Activated naive CD4-positive, alpha-beta T cell treated with anti-CD3 and anti-CD28 coated beads for 36 hours (primary cell): ENCODE measurements around the gene ARHGAP24. TPM values are rescaled to one million over a fixed set of nuclear protein-coding genes. Genes with fewer than 3 reads are reported as not detected.

Experiments
- CTCF ChIA-PET: fragments of 350-600 bp; sonication (Branson Sonifier 250); formaldehyde crosslinking; loops from one replicate; lab custom pipeline; 2021; ENCODE audit warnings: antibody characterized with exemption; lab: Charles Lee
- DNase-seq: peaks from one replicate; pipeline ENCODE4 v3.0.0-alpha.2; 2020
- H3K27ac Mint-ChIP-seq: one replicate; pipeline ENCODE4 v1.8.0; 2021; ENCODE audit warnings: mild to moderate bottlenecking, mixed read lengths
- H3K27me3 Mint-ChIP-seq: one replicate; pipeline ENCODE4 v1.8.0; 2021; ENCODE audit warnings: low read depth, mixed read lengths
- H3K36me3 Mint-ChIP-seq: one replicate; pipeline ENCODE4 v1.8.0; 2021; ENCODE audit warnings: low read depth, mixed read lengths
- H3K4me1 Mint-ChIP-seq: one replicate; pipeline ENCODE4 v1.8.0; 2021; ENCODE audit warnings: low read depth, mixed read lengths
- H3K4me3 Mint-ChIP-seq: one replicate; pipeline ENCODE4 v1.8.0; 2021; ENCODE audit warnings: mild to moderate bottlenecking, moderate library complexity, mixed read lengths
- H3K9me3 Mint-ChIP-seq: one replicate; pipeline ENCODE4 v1.8.0; 2021; ENCODE audit warnings: mixed read lengths
- intact Hi-C: fragments of 100-400 bp; cut with micrococcal nuclease; formaldehyde crosslinking; loops from one replicate; pipeline ENCODE4 v1.15.1; 2023
- total RNA-seq, 2 experiments: library from RNA; stranded (reverse); gene quantifications; one replicate each; pipeline ENCODE4 v1.2.3, GENCODE V29; 2021

The ARHGAP24 gene
- total RNA-seq, 2 experiments from 2014 or later, result not detected

DNA sequence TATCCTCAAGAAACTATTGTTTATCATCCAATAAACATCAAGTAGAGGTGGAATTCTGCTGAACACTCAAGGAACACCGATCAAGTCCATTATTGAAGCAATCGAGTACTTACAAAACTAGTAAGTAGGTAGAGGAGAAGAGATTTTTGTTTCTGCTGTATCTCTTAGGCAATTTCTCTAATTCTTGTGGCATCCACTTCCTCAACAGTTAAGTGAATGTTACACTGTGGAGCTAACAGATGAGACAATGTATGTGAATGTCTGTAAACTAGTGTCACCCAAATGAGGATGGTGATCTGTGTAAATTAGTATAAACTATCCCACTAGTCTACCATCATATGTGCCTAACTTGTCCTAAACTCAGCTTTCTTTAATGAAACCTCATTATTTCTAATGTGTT is 261.6 kb downstream of the ARHGAP24 start:
- CTCF ChIA-PET, result no interaction called here
- Mint-ChIP-seq H3K36me3 (no peaks in the 10 kb centered on the region), H3K4me3 (no peak overlapping the region), H3K27me3 (no peaks in the 10 kb centered on the region), H3K9me3 (no peaks in the 10 kb centered on the region), H3K4me1 (no peaks in the 10 kb centered on the region), H3K27ac (no peak overlapping the region)
- intact Hi-C loops, result no loop called here
- DNase-seq, result no peak

DNA sequence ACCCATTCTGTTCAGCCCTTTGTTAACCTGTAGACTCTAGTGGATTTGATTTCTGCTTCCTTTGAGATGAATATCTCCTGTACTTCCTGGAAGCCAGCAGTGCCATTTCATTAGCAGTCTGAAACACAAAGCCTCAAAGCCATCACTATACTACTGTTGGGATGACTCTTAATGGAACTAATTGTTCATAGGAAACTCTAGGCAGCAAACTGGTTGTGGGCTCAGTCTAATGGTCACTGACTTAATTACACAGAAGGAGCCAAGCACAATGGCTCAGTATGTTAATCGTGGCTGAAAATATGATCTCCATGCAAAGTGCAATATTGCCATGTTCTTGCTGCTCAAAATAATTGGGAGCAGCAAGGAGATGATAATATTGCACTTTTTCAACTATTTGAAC is 262.3 kb downstream of the ARHGAP24 start:
- no peak for DNase-seq
- H3K4me3 Mint-ChIP-seq, result no peak overlapping the region
- CTCF ChIA-PET, result no interaction called here
- H3K9me3 Mint-ChIP-seq, result no peaks in the 10 kb centered on the region
- H3K36me3 Mint-ChIP-seq, result no peaks in the 10 kb centered on the region
- no peak overlapping the region for H3K27ac Mint-ChIP-seq
- no peaks in the 10 kb centered on the region for H3K27me3 Mint-ChIP-seq
- intact Hi-C loops, result no loop called here
- no peaks in the 10 kb centered on the region for H3K4me1 Mint-ChIP-seq

DNA sequence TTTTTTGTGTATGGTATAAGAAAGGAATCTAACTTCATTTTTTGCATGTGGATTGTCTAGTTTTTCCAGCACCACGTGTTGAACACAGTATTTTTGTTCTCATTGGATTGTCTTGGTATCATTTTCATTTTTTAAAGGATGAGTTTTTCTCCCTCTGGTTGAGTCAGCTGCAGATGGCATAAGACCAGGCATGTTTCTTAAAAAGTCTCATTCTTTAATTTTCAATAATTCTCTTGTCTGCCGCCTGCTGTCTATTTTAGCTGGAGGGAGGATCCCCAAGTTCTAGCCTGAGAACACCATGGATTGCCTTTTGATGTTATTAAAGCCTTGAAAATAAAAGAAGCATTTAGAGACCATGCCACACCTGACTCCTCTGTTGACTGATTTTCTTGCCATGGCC is 263.8 kb downstream of the ARHGAP24 start:
- Mint-ChIP-seq H3K9me3 (no peaks in the 10 kb centered on the region), H3K4me3 (no peak overlapping the region), H3K36me3 (no peaks in the 10 kb centered on the region), H3K27me3 (no peaks in the 10 kb centered on the region), H3K4me1 (no peaks in the 10 kb centered on the region), H3K27ac (no peak overlapping the region)
- intact Hi-C loops, result no loop called here
- DNase-seq, result no peak
- CTCF ChIA-PET, result no interaction called here

DNA sequence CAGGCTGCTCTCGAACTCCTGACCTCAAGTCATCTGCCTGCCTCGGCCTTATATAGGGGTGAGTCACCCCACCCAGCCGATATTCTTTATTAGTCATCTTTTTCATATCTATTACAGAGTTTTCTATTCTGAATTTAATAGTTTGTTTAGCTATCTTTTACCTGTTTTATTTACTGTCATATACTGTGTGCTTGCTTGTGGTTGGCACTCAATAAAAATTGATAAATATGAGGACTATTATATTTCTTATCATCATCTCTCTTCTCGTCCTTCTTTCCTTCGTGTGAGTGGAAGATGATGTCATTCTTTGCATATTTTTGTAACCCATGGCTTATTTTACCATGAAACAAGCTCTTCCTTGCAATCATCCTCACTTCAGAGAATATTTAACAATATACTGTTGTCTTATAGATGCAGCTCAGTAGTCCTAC is 265.5 kb downstream of the ARHGAP24 start:
- Mint-ChIP-seq H3K36me3 (no peaks in the 10 kb centered on the region), H3K27me3 (peaks cover 3% of the 10 kb centered on the region), H3K9me3 (no peaks in the 10 kb centered on the region), H3K27ac (no peak overlapping the region), H3K4me3 (no peak overlapping the region), H3K4me1 (no peaks in the 10 kb centered on the region)
- intact Hi-C loops, result no loop called here
- CTCF ChIA-PET, result no interaction called here
- no peak for DNase-seq

DNA sequence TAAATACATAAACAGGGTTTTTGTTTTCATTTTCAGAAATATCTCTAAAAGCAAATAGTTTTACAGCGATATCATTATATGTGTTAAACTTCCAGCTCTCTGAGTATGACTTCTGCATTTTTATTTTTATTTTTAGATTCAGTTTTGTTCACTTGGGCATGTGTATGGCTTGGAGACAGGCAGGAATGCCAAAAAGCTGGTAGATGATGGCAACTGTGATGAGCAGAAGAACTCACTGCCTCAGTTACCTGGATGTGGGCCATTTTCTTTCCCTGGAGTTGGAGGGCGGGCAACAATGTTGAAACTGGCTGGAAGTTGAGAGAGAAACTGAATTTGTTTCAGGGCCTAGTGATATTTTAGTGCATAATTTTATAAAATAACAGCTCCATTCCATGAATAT is 266.4 kb downstream of the ARHGAP24 start:
- Mint-ChIP-seq H3K27me3 (peaks cover 3% of the 10 kb centered on the region), H3K27ac (no peak overlapping the region), H3K36me3 (no peaks in the 10 kb centered on the region), H3K9me3 (no peaks in the 10 kb centered on the region), H3K4me3 (no peak overlapping the region), H3K4me1 (no peaks in the 10 kb centered on the region)
- intact Hi-C loops, result no loop called here
- no peak for DNase-seq
- CTCF ChIA-PET, result no interaction called here

DNA sequence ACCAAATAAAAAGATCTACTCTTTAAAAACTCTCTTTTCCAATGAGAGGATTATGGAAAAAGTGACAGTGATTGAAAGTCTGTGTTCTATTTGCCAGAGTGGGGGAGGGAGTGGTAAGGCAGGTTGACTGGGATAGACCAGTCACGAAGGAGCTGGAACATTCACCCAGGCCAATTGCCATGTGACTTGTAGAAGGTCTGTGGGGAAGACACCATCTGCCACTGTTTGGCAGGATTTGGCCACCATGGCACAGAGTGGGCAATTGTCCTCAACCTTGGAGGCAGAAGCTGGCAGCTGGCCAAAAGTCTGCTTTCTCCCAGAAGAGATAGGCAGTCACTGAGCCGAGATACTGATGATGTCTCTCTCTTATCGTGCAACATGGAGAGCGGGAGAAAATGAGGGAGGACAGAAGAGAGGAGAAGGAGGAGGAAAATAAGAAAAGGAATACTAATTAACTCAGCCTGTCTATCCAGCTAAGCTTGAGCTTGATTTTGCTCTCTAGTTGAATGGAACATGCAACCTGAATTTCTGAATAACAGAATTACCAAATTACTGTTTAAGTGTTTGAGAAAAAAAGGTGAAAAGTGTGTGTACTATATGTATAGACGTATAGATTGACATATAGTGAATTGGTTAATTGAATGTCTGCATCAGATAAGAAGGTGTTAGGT is 267.1 kb downstream of the ARHGAP24 start:
- H3K4me3 Mint-ChIP-seq, result no peak overlapping the region
- H3K27ac Mint-ChIP-seq, result no peak overlapping the region
- H3K27me3 Mint-ChIP-seq, result peaks cover 3% of the 10 kb centered on the region
- CTCF ChIA-PET, result no interaction called here
- H3K9me3 Mint-ChIP-seq, result no peaks in the 10 kb centered on the region
- H3K36me3 Mint-ChIP-seq, result no peaks in the 10 kb centered on the region
- H3K4me1 Mint-ChIP-seq, result no peaks in the 10 kb centered on the region
- intact Hi-C loops, result no loop called here
- no peak for DNase-seq

DNA sequence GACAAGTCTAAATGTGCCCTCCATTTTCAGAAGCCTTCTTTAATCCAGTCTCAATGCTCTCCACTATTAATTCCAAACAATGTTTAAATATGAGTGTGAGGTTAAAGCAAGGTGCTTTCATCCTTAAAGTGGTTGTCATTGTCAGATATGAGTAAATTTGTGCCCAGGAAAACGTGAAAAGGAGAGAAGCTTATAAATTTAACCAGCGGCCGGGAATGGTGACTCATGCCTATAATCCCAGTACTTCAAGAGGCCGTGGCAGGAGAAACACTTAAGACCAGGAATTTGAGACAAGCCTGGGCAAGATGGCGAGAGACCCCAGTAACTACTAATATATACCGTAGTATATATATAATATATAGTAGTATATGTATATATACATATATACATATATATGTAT is 270.0 kb downstream of the ARHGAP24 start:
- H3K4me1 Mint-ChIP-seq, result no peaks in the 10 kb centered on the region
- CTCF ChIA-PET, result no interaction called here
- peaks cover 3% of the 10 kb centered on the region for H3K27me3 Mint-ChIP-seq
- H3K36me3 Mint-ChIP-seq, result no peaks in the 10 kb centered on the region
- intact Hi-C loops, result loop anchor here (5.0 kb wide), 1 partner anchor 222 kb away; no protein-coding TSS in a partner anchor
- DNase-seq, result no peak
- H3K9me3 Mint-ChIP-seq, result no peaks in the 10 kb centered on the region
- H3K27ac Mint-ChIP-seq, result no peak overlapping the region
- H3K4me3 Mint-ChIP-seq, result no peak overlapping the region

DNA sequence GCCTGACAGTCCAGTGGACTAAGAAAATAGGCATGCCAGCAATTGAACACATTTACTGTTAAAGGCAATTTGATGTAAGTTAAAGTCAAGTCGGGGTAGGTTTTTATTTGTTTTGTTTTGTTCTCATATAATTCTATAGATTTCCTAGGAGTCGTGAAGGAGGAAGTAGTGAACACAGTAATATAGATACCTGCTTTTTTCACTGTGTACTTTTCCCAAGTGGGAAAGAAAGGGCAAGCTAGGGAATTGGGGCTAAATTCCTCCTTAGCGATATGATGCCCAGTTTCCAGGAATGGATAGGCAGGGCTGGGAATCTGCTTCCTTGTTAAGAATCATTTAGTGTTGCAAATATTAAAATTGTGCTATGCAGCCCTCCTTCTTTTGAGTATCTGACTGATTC is 271.0 kb downstream of the ARHGAP24 start:
- H3K4me3 Mint-ChIP-seq, result no peak overlapping the region
- H3K9me3 Mint-ChIP-seq, result no peaks in the 10 kb centered on the region
- H3K27me3 Mint-ChIP-seq, result peaks cover 3% of the 10 kb centered on the region
- no peaks in the 10 kb centered on the region for H3K36me3 Mint-ChIP-seq
- no peak overlapping the region for H3K27ac Mint-ChIP-seq
- H3K4me1 Mint-ChIP-seq, result no peaks in the 10 kb centered on the region
- intact Hi-C loops, result loop anchor here (2.0 to 5.0 kb wide), 2 partner anchors 221 to 661 kb away; no protein-coding TSS in a partner anchor
- DNase-seq, result no peak
- CTCF ChIA-PET, result interaction anchor here (0.7 kb wide), 1 partner anchor 441 kb away, joined by 3 read pairs; no protein-coding TSS in a partner anchor

DNA sequence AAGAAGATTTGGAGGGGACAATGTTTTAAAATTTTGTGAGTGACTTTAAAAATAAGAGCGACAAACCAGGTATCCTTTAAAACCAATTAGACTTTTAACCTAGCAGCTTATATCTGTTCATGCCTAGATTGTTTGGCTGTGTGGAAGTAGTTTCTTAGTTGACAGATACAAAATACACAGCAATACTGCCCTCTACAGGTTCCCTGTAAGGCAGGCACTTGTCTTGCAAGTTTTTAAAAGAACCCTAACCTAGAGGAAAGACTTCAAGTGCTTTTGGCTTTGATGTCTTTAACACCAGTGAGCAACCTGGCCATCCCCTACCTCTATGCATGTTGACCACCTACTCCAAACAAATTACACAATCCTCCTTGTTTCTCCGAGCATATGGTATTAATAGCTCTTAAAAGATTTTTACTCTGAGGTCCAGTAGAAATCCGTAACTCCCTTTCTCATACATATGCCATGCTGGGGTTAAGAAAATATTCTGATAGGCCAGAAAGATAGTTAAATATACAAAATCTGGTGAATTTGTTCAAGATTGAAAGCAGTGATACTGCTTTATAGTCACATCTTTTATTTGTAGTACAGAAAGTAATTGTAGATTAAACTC is 273.0 kb downstream of the ARHGAP24 start:
- no peak overlapping the region for H3K27ac Mint-ChIP-seq
- no peaks in the 10 kb centered on the region for H3K36me3 Mint-ChIP-seq
- peak; percentile 25 for DNase-seq
- no peaks in the 10 kb centered on the region for H3K9me3 Mint-ChIP-seq
- intact Hi-C loops, result loop anchor here (1.0 to 5.0 kb wide), 3 partner anchors 219 to 663 kb away; no protein-coding TSS in a partner anchor
- no peak overlapping the region for H3K4me3 Mint-ChIP-seq
- H3K4me1 Mint-ChIP-seq, result no peaks in the 10 kb centered on the region
- peaks cover 3% of the 10 kb centered on the region for H3K27me3 Mint-ChIP-seq
- CTCF ChIA-PET, result interaction anchor here (0.6 to 1.0 kb wide), 4 partner anchors 50 to 751 kb away, joined by 3 to 4 read pairs (median 3); no protein-coding TSS in a partner anchor

DNA sequence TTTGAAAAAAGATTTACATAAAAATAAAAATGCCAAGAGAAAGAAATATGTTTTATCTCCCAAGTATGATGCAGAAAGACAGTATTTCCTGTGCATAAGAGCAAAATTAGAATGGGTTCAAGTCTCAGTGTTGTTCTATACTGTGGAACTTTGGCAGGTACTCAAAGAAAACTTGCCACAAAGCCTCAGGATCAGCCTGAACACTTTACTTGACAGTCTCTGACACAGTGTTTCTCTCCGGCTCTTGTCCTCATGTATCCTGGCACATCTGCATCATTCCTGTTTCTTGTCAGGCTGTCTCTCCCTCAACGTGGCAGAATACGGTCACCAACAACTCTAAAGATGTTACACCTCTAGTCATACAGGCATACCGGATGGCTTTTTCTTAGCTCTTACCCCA is 273.7 kb downstream of the ARHGAP24 start:
- Mint-ChIP-seq H3K27me3 (peaks cover 3% of the 10 kb centered on the region), H3K9me3 (no peaks in the 10 kb centered on the region), H3K36me3 (no peaks in the 10 kb centered on the region), H3K4me3 (no peak overlapping the region), H3K27ac (no peak overlapping the region), H3K4me1 (no peaks in the 10 kb centered on the region)
- no peak for DNase-seq
- CTCF ChIA-PET, result interaction anchor here (0.6 kb wide), 1 partner anchor 50 kb away, joined by 4 read pairs; no protein-coding TSS in a partner anchor
- intact Hi-C loops, result loop anchor here (1.0 to 5.0 kb wide), 2 partner anchors 219 to 601 kb away; no protein-coding TSS in a partner anchor

DNA sequence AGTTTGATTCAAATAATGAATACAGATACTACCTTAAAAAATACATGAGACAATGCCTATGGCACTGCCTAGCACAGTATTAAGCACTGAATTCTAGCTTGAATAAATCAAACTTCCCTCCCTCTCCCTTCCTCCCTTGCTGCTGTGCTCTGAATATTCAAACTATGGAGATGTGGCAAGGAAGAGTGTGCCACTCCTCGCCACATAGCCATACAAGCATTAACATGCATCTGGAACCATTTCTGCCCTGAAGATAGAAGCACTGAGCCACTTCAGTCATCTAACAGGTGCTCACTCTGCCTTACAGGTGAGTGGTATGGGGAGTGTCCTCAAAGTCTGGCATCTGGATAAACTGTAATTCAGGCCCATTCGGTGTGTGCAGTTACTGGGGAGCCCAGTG is 276.9 kb downstream of the ARHGAP24 start:
- no peak for DNase-seq
- intact Hi-C loops, result loop anchor here (10.0 kb wide), 1 partner anchor 293 kb away; no protein-coding TSS in a partner anchor
- Mint-ChIP-seq H3K27ac (no peak overlapping the region), H3K4me1 (no peaks in the 10 kb centered on the region), H3K36me3 (no peaks in the 10 kb centered on the region), H3K9me3 (no peaks in the 10 kb centered on the region), H3K4me3 (no peak overlapping the region), H3K27me3 (no peaks in the 10 kb centered on the region)
- CTCF ChIA-PET, result no interaction called here

DNA sequence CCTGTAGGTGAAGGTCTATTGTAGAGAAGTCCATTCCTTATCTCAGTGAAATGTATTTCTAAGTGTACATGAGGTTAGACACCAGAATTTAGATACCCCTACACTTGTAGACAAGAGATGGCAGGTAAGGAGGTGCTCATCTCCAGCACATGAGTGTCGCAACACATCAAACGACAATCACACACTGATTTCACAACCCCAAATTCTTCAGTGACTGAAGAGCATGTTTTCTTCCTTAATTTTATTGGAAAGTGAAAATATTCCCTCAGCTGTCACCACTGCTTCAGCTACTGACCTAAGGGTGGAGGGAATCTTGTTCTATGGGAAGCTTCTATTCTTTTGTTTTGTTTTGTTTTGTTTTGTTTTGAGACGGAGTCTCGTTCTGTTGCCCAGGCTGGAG is 280.3 kb downstream of the ARHGAP24 start:
- H3K27ac Mint-ChIP-seq, result no peak overlapping the region
- no peaks in the 10 kb centered on the region for H3K36me3 Mint-ChIP-seq
- no peaks in the 10 kb centered on the region for H3K27me3 Mint-ChIP-seq
- no peaks in the 10 kb centered on the region for H3K4me1 Mint-ChIP-seq
- no peak for DNase-seq
- CTCF ChIA-PET, result no interaction called here
- no peaks in the 10 kb centered on the region for H3K9me3 Mint-ChIP-seq
- intact Hi-C loops, result loop anchor here (10.0 kb wide), 1 partner anchor 290 kb away; no protein-coding TSS in a partner anchor
- no peak overlapping the region for H3K4me3 Mint-ChIP-seq

DNA sequence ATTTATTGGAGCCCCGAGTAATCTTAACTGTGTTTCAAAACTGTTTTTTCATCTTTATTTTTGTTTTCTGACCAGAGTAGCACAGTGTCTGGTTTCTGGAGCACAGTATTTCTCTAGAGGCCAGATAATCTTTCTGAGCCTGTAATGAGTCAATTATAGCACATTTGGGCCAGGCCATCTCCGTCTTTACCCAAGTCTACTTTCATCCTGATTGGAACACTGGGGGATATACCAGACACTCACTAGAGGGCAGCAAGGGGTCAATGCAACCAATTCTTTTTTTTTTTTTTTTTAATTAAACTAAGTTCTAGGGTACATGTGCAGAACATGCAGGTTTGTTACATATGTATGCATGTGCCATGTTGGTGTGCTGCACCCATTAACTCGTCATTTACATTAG is 282.0 kb downstream of the ARHGAP24 start:
- no peak overlapping the region for H3K27ac Mint-ChIP-seq
- H3K9me3 Mint-ChIP-seq, result no peaks in the 10 kb centered on the region
- intact Hi-C loops, result loop anchor here (10.0 kb wide), 1 partner anchor 288 kb away; no protein-coding TSS in a partner anchor
- H3K4me1 Mint-ChIP-seq, result no peaks in the 10 kb centered on the region
- CTCF ChIA-PET, result no interaction called here
- H3K4me3 Mint-ChIP-seq, result no peak overlapping the region
- DNase-seq, result no peak
- no peaks in the 10 kb centered on the region for H3K36me3 Mint-ChIP-seq
- H3K27me3 Mint-ChIP-seq, result no peaks in the 10 kb centered on the region
